Measurements from ENCODE around the gene TNIK.

DNA sequence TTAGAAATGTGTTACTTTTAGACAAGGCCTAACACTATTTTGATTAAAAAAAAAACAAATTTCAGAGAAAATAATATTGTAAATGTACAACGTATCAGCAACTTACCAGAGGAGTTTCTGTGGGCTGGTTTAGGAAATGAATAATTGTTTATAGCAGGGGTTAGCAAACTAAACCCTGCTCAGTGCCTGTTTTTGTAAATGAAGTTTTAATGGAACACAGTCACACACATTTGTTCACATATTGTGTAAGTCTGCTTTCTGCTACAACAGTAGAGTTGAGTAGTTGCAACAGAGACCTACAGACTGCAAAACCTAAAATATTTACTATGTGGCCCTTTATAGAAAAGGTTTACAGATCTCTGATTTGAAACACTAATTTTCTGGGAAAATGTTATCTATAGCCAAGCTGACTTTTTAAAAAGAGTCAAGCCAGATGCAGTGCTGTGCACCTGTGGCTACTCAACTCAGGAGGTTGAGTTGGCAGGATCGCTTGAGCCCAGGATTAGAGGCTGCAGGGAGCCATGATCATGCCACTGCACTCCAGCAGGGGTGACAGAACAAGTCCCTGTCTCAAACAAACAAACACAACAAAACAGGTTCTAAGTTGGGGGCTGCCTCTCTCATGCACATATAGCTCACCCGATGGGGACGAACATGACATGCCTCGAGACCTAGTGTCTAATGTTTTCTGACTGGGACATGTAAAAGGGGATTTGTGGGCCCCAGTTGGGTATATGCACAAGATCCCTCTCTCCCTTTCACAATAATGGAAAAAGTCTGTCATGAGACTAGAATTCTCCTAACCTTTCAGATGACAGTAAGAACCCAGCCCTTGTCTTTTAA is 182.5 kb downstream of the TNIK start:
- no peak for TF ChIP-seq CTCF (IDR thresholded peaks at IDR 0.05)
- TF ChIP-seq ZFX (IDR thresholded peaks at IDR 0.05; ENCODE audit: borderline replicate concordance), result no peak
